H9 (cell line): ENCODE results near the gene NFE2L2. TPM values are rescaled to one million over a fixed set of nuclear protein-coding genes. Genes with fewer than 3 reads are reported as not detected.

ENCODE experiments used
- DNase-seq: peaks from one replicate; pipeline ENCODE4 v3.0.0-alpha.2; 2017
- H2AFZ ChIP-seq: one replicate; pipeline ENCODE4 v1.6.1; 2013; ENCODE audit warnings: mild to moderate bottlenecking, low read length, control low read depth, moderate library complexity
- H2AK5ac ChIP-seq: 2 replicates; pipeline ENCODE4 v1.6.1; 2013; ENCODE audit warnings: low read length, control low read depth, mixed read lengths; ENCODE audit not compliant: insufficient read length
- H2BK120ac ChIP-seq: one replicate; pipeline ENCODE4 v1.6.1; 2013; ENCODE audit warnings: low read depth, mild to moderate bottlenecking, low read length, control low read depth, inconsistent platforms; ENCODE audit not compliant: poor library complexity, severe bottlenecking
- H2BK12ac ChIP-seq: 2 replicates; pipeline ENCODE4 v1.6.1; 2013; ENCODE audit warnings: low read length, control low read depth, mixed read lengths, low read depth; ENCODE audit not compliant: insufficient read length
- H2BK15ac ChIP-seq: 2 replicates; pipeline ENCODE4 v1.6.1; 2013; ENCODE audit warnings: low read depth, low read length, control low read depth
- H2BK20ac ChIP-seq: one replicate; pipeline ENCODE4 v1.6.1; 2013; ENCODE audit warnings: low read depth, mild to moderate bottlenecking, low read length, control low read depth, inconsistent platforms; ENCODE audit not compliant: poor library complexity, severe bottlenecking
- H2BK5ac ChIP-seq: 2 replicates; pipeline ENCODE4 v1.6.1; 2013; ENCODE audit warnings: low read length, control low read depth, mixed read lengths; ENCODE audit not compliant: insufficient read length
- H3K14ac ChIP-seq: 2 replicates; pipeline ENCODE4 v1.6.1; 2013; ENCODE audit warnings: low read length, control low read depth; ENCODE audit not compliant: insufficient read depth
- H3K18ac ChIP-seq: 2 replicates; pipeline ENCODE4 v1.6.1; 2013; ENCODE audit warnings: low read depth, mild to moderate bottlenecking, mixed read lengths, low read length, control low read depth; ENCODE audit not compliant: insufficient read length
- H3K23ac ChIP-seq: 2 replicates; pipeline ENCODE4 v1.6.1; 2013; ENCODE audit warnings: low read length, control low read depth, mixed read lengths, low read depth; ENCODE audit not compliant: insufficient read length
- H3K23me2 ChIP-seq: 2 replicates; pipeline ENCODE4 v1.6.1; 2013; ENCODE audit warnings: low read depth, mild to moderate bottlenecking, mixed read lengths, low read length, control low read depth; ENCODE audit not compliant: insufficient read length, poor library complexity, severe bottlenecking
- H3K27ac ChIP-seq: 2 replicates; pipeline ENCODE4 v1.5.1; 2013; ENCODE audit warnings: low read length, control low read depth, mixed read lengths, low read depth; ENCODE audit not compliant: insufficient read length
- H3K27me3 ChIP-seq: 2 replicates; pipeline ENCODE4 v1.6.1; 2013; ENCODE audit warnings: low read length, control low read depth, inconsistent platforms; ENCODE audit not compliant: insufficient read depth
- H3K4ac ChIP-seq: 2 replicates; pipeline ENCODE4 v1.6.1; 2013; ENCODE audit warnings: low read depth, mild to moderate bottlenecking, control low read depth, inconsistent platforms, low read length, moderate library complexity
- H3K4me1 ChIP-seq: 2 replicates; pipeline ENCODE4 v1.6.1; 2013; ENCODE audit warnings: low read length, control low read depth, inconsistent platforms; ENCODE audit not compliant: insufficient read depth
- H3K4me2 ChIP-seq: 2 replicates; pipeline ENCODE4 v1.6.1; 2013; ENCODE audit warnings: low read length, control low read depth, mixed read lengths; ENCODE audit not compliant: insufficient read length, insufficient read depth
- H3K56ac ChIP-seq: 2 replicates; pipeline ENCODE4 v1.6.1; 2013; ENCODE audit warnings: low read depth, mild to moderate bottlenecking, mixed read lengths, low read length, control low read depth; ENCODE audit not compliant: insufficient read length
- H3K79me1 ChIP-seq: 2 replicates; pipeline ENCODE4 v1.6.1; 2013; ENCODE audit warnings: low read depth, mild to moderate bottlenecking, moderate library complexity, low read length, control low read depth, inconsistent platforms; ENCODE audit not compliant: insufficient read depth, poor library complexity, severe bottlenecking
- H3K79me2 ChIP-seq: 2 replicates; pipeline ENCODE4 v1.6.1; 2013; ENCODE audit warnings: low read length, control low read depth, inconsistent platforms; ENCODE audit not compliant: insufficient read depth
- H3K9ac ChIP-seq: 2 replicates; pipeline ENCODE4 v1.6.1; 2013; ENCODE audit warnings: low read length, control low read depth, mixed read lengths; ENCODE audit not compliant: insufficient read length; ENCODE audit errors: extremely low read depth
- H3K9me3 ChIP-seq: one replicate; pipeline ENCODE4 v1.6.1; 2013; ENCODE audit warnings: low read depth, low read length, inconsistent platforms; ENCODE audit not compliant: control insufficient read depth
- H3T11ph ChIP-seq: one replicate; pipeline ENCODE4 v1.6.1; 2013; ENCODE audit warnings: mild to moderate bottlenecking, low read length, control low read depth, inconsistent platforms
- H4K20me1 ChIP-seq: one replicate; pipeline ENCODE4 v1.6.1; 2013; ENCODE audit not compliant: control insufficient read depth, insufficient read length, insufficient read depth
- H4K5ac ChIP-seq: 2 replicates; pipeline ENCODE4 v1.6.1; 2013; ENCODE audit warnings: low read depth, mild to moderate bottlenecking, mixed read lengths, low read length, control low read depth; ENCODE audit not compliant: insufficient read length
- H4K8ac ChIP-seq: replicated peaks from 2 replicates; pipeline ENCODE4 v1.6.1; 2013; ENCODE audit warnings: low read length, control low read depth, mixed read lengths, low read depth; ENCODE audit not compliant: insufficient read length
- H4K91ac ChIP-seq: 2 replicates; pipeline ENCODE4 v1.6.1; 2013; ENCODE audit warnings: low read depth, mild to moderate bottlenecking, moderate library complexity, mixed read lengths, low read length, control low read depth; ENCODE audit not compliant: insufficient read length
- H3K27ac Mint-ChIP-seq, 3 experiments: 2 replicates in 2 of 3; 3 replicates in 1 of 3; pipeline ENCODE4 v1.8.0; 2020 to 2021; ENCODE audit warnings: mixed read lengths in 3 of 3, mild to moderate bottlenecking in 1 of 3, moderate library complexity in 1 of 3
- H3K27me3 Mint-ChIP-seq: 2 replicates; pipeline ENCODE4 v1.8.0; 2021; ENCODE audit warnings: low read depth, mild to moderate bottlenecking, moderate library complexity, mixed read lengths
- H3K36me3 Mint-ChIP-seq, 3 experiments: 2 replicates in 2 of 3; 3 replicates in 1 of 3; pipeline ENCODE4 v1.8.0; 2020 to 2021; ENCODE audit warnings: low read depth in 3 of 3, mixed read lengths in 3 of 3; ENCODE audit not compliant: insufficient read depth in 1 of 3
- H3K4me1 Mint-ChIP-seq, 2 experiments: 2 replicates each; pipeline ENCODE4 v1.8.0; 2020; ENCODE audit warnings: mixed read lengths in 2 of 2
- H3K4me3 Mint-ChIP-seq, 2 experiments: 2 replicates in 1 of 2; 3 replicates in 1 of 2; pipeline ENCODE4 v1.8.0; 2020 to 2021; ENCODE audit warnings: mild to moderate bottlenecking in 2 of 2, mixed read lengths in 2 of 2, moderate library complexity in 1 of 2
- H3K9me3 Mint-ChIP-seq, 2 experiments: 2 replicates in 1 of 2; 3 replicates in 1 of 2; pipeline ENCODE4 v1.8.0; 2020; ENCODE audit warnings: mild to moderate bottlenecking in 2 of 2, mixed read lengths in 2 of 2, moderate library complexity in 1 of 2
- CTCF ChIP-seq: fragments of 200-600 bp; sonication (generic); conservative IDR thresholded peaks from 3 replicates; pipeline ENCODE4 v1.8.0; 2021; ENCODE audit warnings: antibody characterized with exemption, mild to moderate bottlenecking
- WGBS: extraction: QIAGEN DNeasy Blood & Tissue Kit; methylation state at CpG from one replicate; pipeline ENCODE4 v1.1.7; 2013; ENCODE audit warnings: missing lambda C conversion rate, low lambda C conversion rate, mixed read lengths; ENCODE audit not compliant: insufficient read length; ENCODE audit errors: extremely low coverage; 5-methylcytosine and 5-hydroxymethylcytosine counted together
- total RNA-seq: library from RNA; stranded (reverse); gene quantifications from 2 replicates; pipeline ENCODE4 v1.2.1, GENCODE V29; 2021

The NFE2L2 gene
- total RNA-seq, 1 experiment from 2014 or later: 42.5 TPM

- Histone ChIP-seq H3K27ac (no peak overlapping the region), H4K20me1 (peaks cover 2% of the 10 kb centered on the region), H3K23me2 (no peaks in the 10 kb centered on the region), H2AK5ac (no peak overlapping the region), H2BK12ac (no peak overlapping the region), H3K79me1 (peaks cover 4% of the 10 kb centered on the region), H3K23ac (no peak overlapping the region), H3T11ph (no peak overlapping the region), H3K56ac (no peak overlapping the region), H4K5ac (no peak overlapping the region), H3K79me2 (peaks cover 21% of the 10 kb centered on the region), H2BK15ac (no peak overlapping the region), H3K4me2 (no peak overlapping the region), H4K91ac (no peak overlapping the region), H3K27me3 (no peaks in the 10 kb centered on the region), H2AFZ (no peak overlapping the region), H2BK5ac (no peak overlapping the region), H3K18ac (no peak overlapping the region), H3K9me3 (no peaks in the 10 kb centered on the region), H2BK120ac (no peak overlapping the region), H3K4me1 (peaks cover 12% of the 10 kb centered on the region; the same call in 1 of the 2 replicates), H3K14ac (no peak overlapping the region), H3K4ac (no peak overlapping the region), H3K9ac (no peak overlapping the region), H2BK20ac (no peak overlapping the region), H4K8ac (no peak overlapping the region)
- Mint-ChIP-seq H3K4me1 (peaks cover 48 to 54% of the 10 kb centered on the region in 2 experiments), H3K27ac (peak overlapping the region in 2 of 3 experiments; percentile 30 to 83; a peak in 2 of 7 replicates), H3K36me3 (no peaks in the 10 kb centered on the region; a peak in 3 of 7 replicates), H3K27me3 (no peaks in the 10 kb centered on the region), H3K9me3 (no peaks in the 10 kb centered on the region), H3K4me3 (no peak overlapping the region)
- no peak for TF ChIP-seq CTCF
- no CpG with 5 or more reads among the region's 6 CpGs for WGBS
- DNase-seq: no peak
Measured at GRCh38 chr2:177244244-177244771, 20.2 kb downstream of the NFE2L2 start.
